Epidermal melanocyte (primary cell): Measurements from ENCODE around the gene CCDC71.

Experiments
- DNase-seq: peaks from one replicate; pipeline ENCODE4 v3.0.0; 2011; ENCODE audit warnings: low spot score; ENCODE audit not compliant: insufficient read length

The CCDC71 gene

DNA sequence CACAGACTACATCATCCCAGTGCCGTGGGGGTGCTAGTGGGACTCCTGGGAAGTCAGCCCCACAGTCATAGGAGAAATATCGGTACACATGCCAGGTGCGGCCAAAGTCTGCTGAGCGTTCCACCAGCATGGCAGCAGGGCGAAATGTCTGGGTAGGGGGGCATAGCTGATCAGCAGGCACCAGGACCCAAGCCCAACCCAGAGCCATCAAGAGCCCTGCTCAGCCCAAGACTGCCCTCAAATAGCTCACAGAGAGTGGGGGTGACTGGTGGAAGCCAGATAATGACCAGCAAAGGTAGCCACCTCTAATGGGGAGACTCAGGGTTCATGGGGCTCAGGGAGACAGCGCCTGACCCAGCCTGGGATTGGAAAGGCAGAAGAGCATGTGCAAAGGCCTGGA, 34.6 kb downstream of the CCDC71 start:
- DNase-seq: no peak

DNA sequence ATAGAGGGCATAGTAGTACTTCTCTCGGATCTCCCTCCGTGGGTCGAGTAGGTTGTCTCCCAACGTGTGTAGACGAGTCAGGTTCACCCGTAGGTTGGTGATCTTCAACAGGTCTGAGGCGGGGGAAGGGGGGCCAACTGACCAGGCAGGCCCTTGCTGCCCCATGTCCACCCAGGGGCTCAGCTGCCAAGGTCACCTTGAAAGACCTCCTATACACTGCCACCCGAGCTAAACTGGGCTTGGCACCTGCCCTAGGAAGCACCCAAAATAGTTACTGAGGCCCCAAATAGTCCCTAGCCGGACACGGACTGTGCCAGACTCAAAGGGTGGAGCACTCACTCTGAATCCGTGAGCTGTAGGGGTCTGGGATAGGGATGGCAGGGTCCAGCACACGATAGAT, 35.1 kb downstream of the CCDC71 start:
- no peak for DNase-seq

DNA sequence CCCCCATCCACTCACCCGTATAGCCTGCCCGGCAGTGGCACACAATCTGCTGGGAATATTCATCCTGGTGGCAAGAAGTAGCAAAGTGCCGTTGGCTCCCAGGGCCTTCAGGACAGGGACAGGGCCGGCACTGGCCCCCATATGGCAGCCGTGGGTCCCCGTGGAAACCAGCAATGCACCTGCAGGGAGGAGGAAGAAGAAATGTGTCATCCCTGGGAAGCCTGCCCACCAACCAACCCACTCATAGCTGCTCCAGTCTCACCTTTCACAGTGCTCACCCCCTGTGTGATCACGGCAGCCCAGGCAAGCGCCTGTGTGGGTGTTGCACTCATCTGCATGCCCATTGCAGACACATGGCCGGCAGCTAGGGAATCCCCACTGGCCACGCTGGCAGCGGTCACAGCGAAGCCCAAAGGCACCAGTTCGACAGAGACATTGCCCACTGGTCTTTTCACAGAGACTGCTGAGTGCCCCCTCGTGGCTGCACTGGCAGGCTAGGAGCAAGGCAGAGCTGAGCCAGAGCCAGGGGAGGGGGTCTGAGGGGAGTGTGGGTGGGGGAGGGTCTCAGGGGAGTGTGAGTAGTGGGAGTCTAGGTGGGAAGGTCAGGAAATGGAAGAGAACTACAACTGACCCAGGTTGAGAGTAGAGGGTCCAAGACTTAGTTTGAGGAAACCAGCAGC, 41.0 kb downstream of the CCDC71 start:
- DNase-seq: no peak

DNA sequence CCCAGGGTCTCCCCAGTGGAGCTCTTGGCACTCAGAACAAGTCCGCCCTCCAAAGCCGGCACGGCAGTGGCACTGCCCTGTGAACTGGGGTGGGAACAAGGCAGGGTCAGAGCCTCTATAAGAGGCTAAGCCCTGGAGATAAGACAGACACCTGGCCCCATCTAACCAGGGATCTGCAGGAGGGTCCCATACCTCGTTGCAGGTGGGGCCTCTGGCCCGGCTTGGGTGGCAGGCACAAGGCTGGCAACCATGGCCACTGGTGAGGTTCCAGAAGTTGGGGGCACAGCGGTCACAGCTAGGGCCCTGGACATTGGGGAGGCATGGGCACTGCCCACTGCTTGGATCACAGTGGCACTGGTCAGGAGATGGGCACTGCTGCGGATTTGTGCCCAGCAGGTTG, 41.9 kb downstream of the CCDC71 start:
- DNase-seq: no peak

DNA sequence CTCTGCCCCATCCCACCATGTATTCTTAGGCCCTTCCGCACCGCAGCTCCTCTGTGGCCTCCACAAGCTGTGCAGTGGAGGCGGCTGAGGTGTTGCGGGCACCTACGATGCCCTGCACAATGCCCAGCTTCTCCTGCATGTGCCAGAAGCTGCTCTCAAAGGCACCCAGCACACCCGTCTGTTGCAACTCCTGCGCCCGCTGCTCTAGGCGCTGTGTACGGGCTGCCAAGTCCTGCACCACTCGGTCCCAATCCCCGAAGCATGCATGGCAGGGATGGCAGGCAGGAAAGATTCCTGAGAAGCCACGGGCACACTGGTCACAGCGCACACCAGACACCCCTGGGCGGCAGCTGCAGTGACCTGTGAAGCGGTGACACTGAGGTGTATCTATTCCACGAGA, 42.4 kb downstream of the CCDC71 start:
- DNase-seq: no peak

DNA sequence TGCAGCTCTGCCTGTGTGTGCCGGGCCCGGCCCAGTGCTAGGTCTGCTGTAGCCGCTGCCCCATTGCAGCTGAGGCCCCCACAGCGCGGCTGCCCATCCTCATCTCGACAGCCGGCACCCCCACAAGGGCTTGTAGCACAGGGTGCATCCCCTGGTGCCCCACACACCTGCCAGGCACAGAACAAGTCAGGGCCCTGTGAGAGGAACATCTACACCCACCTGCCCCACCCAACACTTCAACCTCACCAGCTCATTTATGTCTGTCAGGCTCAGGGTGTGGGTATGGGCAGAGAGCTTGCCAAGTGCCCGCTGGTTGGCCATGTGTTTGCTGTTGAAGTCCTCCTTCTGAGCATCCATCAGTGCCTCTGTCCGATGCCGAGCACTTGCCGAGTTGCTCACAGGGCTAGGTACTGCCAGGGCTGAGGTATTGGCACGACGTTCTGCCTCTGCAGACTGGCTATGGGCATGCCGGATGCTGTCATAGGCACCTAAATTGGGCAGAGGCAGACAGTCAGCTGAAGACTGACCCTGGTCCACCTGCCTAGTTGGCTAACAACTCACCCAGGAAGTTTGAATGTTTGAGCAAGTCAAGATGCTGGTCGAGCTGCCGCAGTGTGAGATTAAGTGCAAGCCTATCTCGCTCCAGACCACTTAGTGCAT, 43.1 kb downstream of the CCDC71 start:
- no peak for DNase-seq

DNA sequence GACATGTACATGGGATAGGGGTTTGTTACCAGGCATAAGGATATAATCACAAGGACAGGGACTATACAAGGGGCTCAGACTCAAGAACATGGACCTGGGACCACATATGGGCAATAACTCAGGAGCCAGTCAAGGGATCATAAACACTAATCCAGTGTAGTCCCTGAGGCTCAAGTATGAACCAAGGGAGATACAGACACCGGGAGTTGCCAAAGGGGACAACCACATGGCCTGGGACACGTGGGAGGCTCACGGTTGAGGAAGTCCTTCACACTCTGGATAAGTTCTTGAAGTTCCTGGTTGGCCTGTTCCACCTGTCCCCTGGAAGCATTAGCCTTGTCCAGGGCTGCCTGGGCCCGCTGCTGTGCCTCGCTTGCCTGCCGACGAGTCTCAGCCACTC, 43.7 kb downstream of the CCDC71 start:
- DNase-seq: no peak

DNA sequence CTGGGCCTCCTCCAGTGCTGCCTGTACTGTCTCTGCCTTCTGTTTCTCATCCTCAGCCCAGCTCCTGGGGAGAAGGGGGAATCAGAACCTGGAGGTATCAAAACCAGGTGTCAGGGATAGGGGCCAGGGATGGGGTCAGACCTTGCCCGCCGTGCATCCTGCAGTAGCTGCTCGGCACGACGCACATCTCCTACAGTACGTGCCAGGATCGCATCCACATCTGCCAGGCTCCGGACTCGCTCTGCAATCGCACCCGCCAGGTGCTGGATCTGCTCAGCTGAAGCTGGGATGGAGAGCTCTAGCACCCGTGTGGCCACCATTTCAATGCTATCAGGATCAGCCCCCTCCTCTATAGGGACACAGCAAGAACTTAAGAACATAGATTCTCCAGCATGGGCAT, 44.1 kb downstream of the CCDC71 start:
- no peak for DNase-seq

DNA sequence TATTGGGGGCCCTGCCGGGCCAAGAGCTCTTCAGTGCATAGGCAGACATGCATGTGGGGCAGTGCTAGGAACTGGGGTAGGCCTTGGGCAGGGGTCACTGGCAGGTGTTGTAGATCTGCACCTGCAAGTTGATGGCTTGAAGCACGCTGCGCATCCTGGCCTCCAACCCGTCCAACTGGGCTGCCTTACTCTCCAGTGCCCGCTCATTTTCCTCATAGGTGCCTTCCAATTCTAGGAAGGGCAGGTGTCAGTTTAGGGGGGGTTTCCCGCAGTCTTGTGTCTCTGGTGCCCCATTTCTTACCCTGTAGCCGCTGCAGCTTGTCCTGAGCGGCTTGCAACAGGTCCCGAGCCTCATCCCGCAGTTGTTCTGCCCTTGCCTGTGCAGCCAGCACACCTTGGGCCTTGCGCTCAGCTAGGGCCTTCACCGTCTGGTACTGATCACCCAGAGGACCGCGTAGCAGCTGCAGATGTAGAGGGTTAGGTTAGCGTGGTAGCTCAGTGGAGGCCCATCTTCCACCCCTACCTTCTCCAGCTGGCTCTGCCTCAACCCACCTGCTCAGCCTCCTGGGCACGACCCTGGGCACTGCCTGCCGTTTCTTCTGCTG, 44.9 kb downstream of the CCDC71 start:
- DNase-seq: no peak

DNA sequence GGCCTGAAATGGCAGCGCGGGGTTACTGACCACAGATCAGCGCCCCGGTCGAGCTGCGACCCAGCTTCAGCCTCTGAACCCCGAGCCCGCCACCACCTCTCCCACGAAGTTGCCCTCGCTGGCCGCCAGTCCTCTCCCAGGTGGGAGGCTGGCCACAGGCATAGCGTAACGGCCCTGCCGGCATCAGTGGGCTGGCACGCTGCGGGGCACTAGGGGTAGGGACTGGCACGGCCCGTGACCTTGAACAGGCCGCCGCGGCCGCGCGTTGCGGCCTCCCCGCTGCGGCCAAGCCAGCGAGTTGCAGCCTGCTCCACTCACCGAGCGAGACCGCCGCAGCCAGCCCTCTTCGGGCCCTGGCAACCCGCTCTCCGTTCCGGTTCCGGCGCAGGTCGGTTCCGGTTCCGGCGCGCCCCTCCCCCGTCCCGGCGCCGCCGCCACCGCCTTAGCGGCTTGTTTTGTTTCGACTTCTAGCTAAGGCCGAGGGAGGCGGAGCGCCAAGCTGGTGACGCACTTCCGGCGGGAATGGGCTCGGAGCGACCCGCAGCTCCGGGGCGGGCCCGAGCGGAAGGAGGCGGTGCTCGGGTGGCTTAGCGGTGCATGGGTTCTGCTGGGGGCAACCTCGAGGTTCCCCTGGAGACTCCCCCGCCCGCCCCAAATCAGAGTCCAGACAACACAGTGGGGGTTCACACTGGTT, 45.5 kb downstream of the CCDC71 start, which contains the start of gene USP19:
Gene USP19, minus strand, starts transcription at position 386 of the 694 bp plus-strand sequence. CDS start 1,678 bp downstream, outside the sequence.
- peak; percentile 96 for DNase-seq

DNA sequence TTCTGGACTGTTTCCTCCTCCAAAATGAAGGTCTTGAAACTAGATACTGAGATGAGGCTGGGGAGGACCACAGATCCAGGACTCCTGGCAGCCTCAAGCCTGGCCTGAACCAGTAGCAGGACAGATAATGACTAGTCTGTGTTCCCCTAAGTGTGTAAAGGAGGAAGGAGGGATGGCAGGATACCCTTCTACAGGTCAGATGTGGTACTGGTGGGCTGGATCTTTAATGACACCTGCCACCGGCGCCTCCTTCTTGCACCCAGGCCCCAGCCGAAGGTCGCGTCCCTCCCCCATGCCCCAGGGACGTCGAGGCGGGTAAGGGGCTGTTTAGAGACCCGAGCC, 46.1 kb downstream of the CCDC71 start:
- no peak for DNase-seq

DNA sequence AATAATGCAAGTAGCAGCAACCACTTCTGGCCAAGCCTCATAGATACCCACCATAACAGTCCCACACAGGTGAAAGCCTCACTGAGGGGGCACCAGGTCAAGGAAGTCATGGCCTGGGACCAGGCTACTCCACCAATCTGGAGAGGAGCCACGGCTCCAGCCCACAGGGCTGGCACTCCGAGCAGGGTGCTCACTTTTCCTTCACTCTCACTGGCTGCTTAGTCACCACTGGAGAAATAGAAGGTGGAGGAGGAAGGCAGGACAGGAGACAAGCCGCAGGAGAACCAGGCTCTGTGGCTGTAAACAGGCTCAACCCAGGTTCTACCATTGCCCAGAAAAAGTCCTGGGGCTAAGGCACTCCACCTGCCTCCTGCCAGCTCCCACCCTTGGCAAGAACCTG, 46.7 kb downstream of the CCDC71 start:
- DNase-seq: no peak

DNA sequence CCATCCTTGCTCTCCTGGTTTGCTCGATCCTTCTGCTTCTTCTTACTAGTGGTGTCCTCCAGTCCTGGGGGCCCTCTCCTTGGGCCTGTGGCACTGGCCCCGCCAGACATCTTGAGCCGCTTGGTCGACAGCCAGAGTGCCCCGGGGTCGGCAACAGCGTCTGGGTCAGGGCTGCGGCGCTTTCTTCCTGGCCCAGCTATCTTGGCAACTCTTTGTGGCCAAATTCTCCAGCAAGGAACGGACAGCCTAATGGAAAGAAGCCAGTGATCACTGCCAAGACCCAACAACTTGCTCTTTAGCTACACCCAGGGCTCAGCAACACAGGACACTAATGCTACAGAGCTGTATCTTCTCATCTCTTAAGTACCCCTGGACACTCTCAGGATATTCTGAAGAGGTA, 47.1 kb downstream of the CCDC71 start:
- no peak for DNase-seq
